Renal cortex interstitium (tissue), 11 donors: Measurements from ENCODE around the gene BEND3. TPM values are rescaled to one million over a fixed set of nuclear protein-coding genes. Genes with fewer than 3 reads are reported as not detected.
"Not testable (repeated sequence)": the region's sequence is repeated elsewhere in the genome, so short reads cannot be mapped to it uniquely, and the experiment has no call there.

Source experiments
- DNase-seq, 11 donors: peaks; one replicate each; pipeline ENCODE4 v3.0.0-alpha.2; 2013; ENCODE audit warnings: low read depth in 9 of 11, low spot score in 4 of 11; ENCODE audit errors: extremely low read depth in 1 of 11
- polyA plus RNA-seq, 3 donors: library from polyadenylated mRNA; unstranded; fragments of 120-200 nt; gene quantifications; one replicate each; pipeline ENCODE4 v1.2.1, GENCODE V29; 2013; ENCODE audit not compliant: insufficient read length in 3 of 3

Gene BEND3
- polyA plus RNA-seq, 3 donors, result 8.8 to 10.8 (median 10.2) TPM

- DNase-seq, result no peak
These were observed 12.9 kb downstream of the BEND3 start for GRCh38 chr6:107102414-107102805.

GRCh38 chr6:107101686-107102413, 13.5 kb downstream of the BEND3 start:
- no peak for DNase-seq

- no peak for DNase-seq
These were observed 14.1 kb downstream of the BEND3 start for GRCh38 chr6:107101211-107101610.

DNA sequence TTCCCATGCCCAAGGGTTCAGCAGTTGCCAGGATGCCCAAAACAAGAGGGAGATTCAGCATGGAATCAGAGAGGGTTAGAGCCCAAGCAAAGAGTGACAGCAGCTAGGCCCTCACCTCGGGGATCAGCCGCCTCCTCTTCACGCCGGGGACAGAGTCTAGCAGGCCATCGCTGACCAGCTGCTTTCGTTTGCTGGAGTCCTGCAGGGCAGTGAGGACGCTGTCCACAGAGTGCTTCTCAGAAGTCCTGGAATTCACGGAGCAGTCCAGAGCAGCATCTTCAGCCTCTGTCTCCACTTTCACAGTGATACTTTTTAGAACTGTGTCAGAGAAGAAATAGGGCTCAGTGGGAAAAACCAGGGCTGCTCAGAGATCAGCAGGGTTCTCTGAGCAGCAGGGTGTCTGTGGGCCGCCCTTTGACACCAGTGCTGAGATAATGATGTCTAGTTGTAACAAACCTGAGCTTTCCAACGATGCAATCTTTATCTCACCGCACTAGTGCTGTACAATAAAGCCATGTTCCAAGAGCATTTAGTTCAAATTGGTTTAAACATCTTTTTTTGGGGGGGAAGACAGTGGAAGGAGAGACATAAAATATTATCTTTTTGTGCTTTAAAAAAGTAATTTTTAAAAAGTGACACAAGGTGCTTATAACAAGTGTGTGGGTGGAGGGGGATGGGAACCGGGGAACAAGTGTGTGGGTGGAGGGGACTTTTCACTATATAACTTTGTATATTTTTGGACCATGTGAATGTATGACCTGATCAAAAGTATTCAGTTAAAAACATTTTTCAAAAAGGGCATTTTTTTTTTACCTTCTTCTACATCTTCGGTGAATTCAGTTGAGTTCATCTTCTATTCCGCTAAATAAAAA, 16.6 kb downstream of the BEND3 start:
- no peak for DNase-seq

DNA sequence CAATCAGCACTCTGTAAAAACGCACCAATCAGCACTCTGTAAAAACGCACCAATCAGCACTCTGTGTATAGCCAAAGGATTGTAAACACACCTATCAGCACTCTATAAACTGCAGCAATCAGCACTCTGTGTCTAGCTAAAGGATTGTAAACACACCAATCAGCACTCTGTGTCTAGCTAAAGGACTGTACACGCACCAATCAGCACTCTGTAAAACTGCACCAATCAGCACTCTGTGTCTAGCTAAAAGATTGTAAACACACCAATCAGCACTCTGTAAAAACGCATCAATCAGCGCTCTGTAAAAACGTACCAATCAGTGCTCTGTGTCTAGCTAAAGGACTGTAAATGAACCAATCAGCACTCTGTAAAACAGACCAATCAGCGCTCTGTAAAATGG, 30.9 kb downstream of the BEND3 start:
- not testable (repeated sequence) for DNase-seq

DNA sequence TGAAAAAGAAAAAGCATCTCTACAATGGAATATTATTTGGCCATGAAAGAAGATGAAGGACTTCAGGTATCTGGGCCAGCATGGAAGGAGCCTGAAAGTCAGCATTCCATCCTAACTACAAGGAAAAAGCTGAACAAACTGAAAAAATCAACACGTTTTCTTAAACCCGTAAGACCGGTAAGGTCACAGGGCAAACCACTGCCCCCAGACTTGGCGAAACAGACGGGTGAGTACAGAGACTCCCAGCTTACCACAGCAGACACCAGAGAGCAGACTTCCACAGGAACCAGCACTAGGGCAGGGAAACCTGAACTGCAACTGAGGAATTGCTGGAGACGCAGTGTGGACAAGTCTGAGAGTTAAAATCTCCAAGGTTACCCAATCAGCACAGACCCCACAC, 31.4 kb downstream of the BEND3 start:
- no peak for DNase-seq

- DNase-seq, result no peak
These were observed 32.1 kb downstream of the BEND3 start for GRCh38 chr6:107083047-107083768.

GRCh38 chr6:107082045-107082444, 33.3 kb downstream of the BEND3 start:
- DNase-seq, result peak in 2 of 11 donors; percentile 16 to 18

DNA sequence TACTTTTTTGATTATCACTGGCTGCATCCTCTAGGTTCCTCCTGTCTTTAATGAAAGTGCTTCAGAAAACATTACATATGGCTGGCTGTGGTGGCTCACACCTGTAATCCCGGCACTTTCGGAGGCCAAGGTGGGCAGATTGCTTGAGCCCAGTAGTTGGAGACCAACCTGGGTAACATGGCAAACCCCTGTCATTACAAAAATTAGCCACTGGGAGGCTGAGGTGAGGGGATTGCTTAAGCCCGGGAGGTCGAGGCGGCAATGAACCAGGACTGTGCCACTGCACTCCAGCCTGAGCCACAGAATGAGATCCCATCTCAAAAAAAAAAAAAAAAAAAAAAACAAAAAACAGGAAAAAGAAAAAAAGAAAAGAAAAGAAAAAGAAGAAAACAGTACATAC, 35.3 kb downstream of the BEND3 start:
- DNase-seq, result no peak

GRCh38 chr6:107079429-107079828, 35.9 kb downstream of the BEND3 start:
- DNase-seq, result no peak

DNA sequence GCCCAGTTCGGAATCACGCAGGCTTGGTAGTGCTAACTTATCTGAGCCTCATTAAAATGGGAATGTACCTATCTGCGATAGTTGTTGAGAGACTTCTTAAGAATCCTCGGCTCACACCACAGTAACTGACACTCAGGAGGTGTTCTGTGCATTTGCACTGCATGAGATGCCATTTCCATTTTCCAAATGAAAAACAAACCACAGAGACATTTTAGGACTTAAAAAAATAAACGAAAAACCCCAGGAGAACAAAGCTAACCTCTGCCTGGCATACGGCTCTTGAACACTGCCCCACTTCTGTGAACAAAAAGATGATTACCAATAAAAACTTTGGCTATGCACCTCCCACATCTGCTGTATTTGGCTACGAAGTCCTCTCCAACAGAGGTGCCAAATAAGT, 37.6 kb downstream of the BEND3 start:
- DNase-seq, result no peak

DNA sequence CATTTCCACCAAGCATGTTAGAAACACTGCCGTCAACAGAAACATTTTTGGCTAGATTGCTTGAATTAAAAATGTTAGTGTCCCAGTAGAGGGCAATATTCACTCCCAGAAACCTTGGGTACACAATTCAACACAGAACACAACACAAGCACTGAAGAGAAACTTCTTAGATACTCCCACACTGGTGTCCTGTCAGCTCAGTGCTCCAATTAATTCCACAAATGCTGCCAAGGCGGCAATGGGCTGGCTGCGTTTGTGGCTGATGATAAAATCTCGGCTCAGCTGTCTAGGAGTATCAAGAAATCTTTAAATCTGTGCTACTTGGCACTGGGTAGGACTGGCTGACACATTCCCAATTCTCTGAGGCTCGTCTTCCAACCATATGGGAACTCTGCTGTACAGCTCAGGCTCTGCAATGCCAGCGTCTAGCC, 39.3 kb downstream of the BEND3 start:
- peak in 5 of 11 donors; percentile 6 to 69 (median 30) for DNase-seq

- no peak for DNase-seq
These were observed 44.6 kb downstream of the BEND3 start for GRCh38 chr6:107070686-107071085.

GRCh38 chr6:107069631-107070548, 45.4 kb downstream of the BEND3 start:
- DNase-seq, result no peak

DNA sequence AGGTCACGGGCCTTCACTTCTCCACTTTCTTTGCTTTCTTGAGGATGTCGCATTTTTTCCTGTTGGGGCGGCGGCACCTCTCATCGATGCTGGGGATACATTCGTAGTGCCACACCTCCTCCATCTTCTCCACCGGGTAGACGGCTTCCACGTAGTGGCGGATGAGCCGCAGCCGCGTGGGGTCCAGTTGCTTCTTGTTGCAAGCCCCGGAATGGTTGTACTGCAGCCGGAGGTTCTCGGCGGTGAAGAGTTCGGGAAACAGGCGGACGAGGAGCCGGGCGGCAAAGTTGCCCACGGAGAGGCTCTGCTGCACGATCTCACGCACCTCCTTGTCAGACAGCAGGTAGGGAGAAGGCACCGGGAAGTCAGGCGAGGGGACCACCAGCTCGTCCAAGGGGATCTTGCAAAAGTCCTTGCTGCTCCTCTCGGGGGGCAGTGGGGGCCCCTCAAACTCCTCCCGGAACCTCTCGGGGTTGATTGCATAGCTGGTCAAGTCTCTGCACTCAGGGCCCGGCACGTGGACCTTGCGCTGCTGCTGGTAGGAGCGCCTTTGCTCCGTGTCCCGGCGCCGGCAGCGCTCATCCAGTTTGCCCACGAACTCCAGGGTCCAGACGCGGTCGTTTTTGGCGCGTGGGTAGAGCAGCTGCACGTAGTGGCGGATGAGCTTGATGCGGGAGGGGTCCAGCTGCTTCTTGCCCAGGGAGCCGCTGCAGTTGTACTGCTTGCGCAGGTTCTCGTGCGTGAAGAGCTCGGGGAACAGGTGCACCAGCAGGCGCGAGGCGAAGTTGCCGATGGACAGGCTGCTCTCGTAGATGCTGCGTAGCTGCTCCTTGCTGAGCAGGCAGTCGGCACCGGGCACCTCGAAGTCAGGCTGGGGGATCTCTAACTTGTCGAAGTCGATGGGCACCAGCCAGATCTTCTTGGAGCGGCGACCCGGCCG, 46.4 kb downstream of the BEND3 start:
- DNase-seq, result no peak

DNA sequence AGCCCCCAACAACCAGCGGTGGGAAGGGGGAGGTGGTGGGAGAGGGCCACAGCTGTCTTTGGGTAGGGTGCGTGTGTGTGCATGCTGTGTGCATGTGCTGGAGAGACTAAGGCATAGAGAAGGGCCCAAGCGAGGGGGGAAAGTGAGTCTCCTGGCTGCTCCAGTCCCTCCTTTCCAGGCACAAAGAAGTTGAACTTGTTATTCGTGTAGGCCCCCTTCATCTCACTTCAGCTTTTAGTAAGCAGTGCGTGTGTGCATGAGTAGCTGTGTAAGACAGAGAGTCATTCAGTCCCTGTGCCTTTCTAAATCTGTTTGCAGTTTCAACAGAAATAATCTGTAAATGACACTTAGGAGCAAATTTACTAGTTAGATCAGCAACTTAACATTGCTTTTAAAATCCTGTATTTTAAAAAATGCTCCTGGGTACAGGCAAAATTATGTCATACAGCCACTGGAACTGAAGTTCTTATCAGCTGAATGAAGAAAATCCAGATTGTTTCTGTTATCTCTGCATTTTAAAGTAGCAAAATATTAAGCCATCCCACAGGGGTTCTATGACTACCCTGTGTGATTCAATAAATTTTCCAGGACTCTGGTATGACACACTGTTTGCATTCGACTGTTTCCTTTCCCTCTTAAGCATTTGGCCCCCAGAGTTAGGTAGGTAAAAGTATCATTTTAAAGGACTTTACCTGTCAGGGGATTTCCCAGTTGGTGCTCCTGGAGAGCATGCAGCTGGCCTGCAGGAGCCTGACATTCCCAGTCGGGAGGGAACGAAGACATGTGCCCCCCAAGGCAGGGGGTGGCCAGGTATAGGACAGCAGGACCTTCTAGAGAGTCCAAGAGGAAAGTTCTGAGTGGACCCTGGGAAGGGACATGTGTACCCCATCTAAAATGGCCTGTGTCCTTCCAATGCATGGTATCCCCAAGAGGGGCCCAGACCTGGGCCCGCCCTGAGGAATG, 48.3 kb downstream of the BEND3 start:
- no peak for DNase-seq
